Kasumi-1 (cell line): ENCODE results near the gene SCRT2.

Experiments used
- DNase-seq, 2 experiments: peaks; one replicate each; lab custom pipeline; 2025; lab: John Stamatoyannopoulos, UW

Gene SCRT2

GRCh38 chr20:672963-673602, 2.5 kb downstream of the SCRT2 start:
- DNase-seq: peak in 1 of 2 experiments; percentile 48

- DNase-seq: no peak
Observed at GRCh38 chr20:671252-672030, 4.2 kb downstream of the SCRT2 start.

GRCh38 chr20:669573-669972, 6.0 kb downstream of the SCRT2 start:
- no peak for DNase-seq

- DNase-seq: no peak
Observed at GRCh38 chr20:668638-669037, 7.0 kb downstream of the SCRT2 start.

GRCh38 chr20:668050-668449, 7.6 kb downstream of the SCRT2 start:
- no peak for DNase-seq

GRCh38 chr20:667351-668034, 8.1 kb downstream of the SCRT2 start:
- DNase-seq: peak; percentile 42 to 64

GRCh38 chr20:666877-667276, 8.7 kb downstream of the SCRT2 start:
- DNase-seq: no peak

GRCh38 chr20:665276-665675, 10.3 kb downstream of the SCRT2 start:
- no peak for DNase-seq

- DNase-seq: no peak
Observed at GRCh38 chr20:664576-664975, 11.0 kb downstream of the SCRT2 start.

- no peak for DNase-seq
Observed at GRCh38 chr20:664151-664550, 11.5 kb downstream of the SCRT2 start.

- DNase-seq: no peak
Observed at GRCh38 chr20:663315-664090, 12.1 kb downstream of the SCRT2 start.

- no peak for DNase-seq
Observed at GRCh38 chr20:662277-663192, 13.1 kb downstream of the SCRT2 start.

GRCh38 chr20:661474-662270, 13.9 kb downstream of the SCRT2 start:
- DNase-seq: no peak

- DNase-seq: peak in 1 of 2 experiments; percentile 6
Observed at GRCh38 chr20:658731-659291, 16.8 kb downstream of the SCRT2 start.

GRCh38 chr20:658202-658601, 17.4 kb downstream of the SCRT2 start:
- no peak for DNase-seq

- DNase-seq: no peak
Observed at GRCh38 chr20:655726-656624, 19.6 kb downstream of the SCRT2 start.

GRCh38 chr20:654417-654750, 21.2 kb downstream of the SCRT2 start:
- no peak for DNase-seq

GRCh38 chr20:653590-654416, 21.8 kb downstream of the SCRT2 start:
- peak; percentile 47 to 55 for DNase-seq
